ENCODE data around the gene CCKAR. TPM values are rescaled to one million over a fixed set of nuclear protein-coding genes. Genes with fewer than 3 reads are reported as not detected.

Gene CCKAR
- total and polyA plus RNA-seq, 2 of the 8 experiments (the other 6 are each of a cell fraction or from before 2014, with no cell fraction given) = not detected

- Histone ChIP-seq H3K56ac (replicated peaks; ENCODE audit: insufficient read length, low read depth, low read length) (no peak overlapping the region), H3K27ac (ENCODE audit: low read depth, low read length) (no peak overlapping the region), H2BK12ac (ENCODE audit: low read depth, low read length) (no peak overlapping the region), H3K27me3 (replicated peaks in 1 of 4; ENCODE audit: control insufficient read depth in 3 of 4, extremely low read depth in 1 of 4, insufficient read depth in 3 of 4, low read length in 3 of 4) (no peaks in the 10 kb centered on the region), H3K4me1 (replicated peaks in 1 of 4; ENCODE audit: control insufficient read depth in 3 of 4, insufficient read depth in 4 of 4, low read length in 3 of 4) (no peaks in the 10 kb centered on the region), H3K79me1 (ENCODE audit: low read depth, low read length) (no peaks in the 10 kb centered on the region), H2BK15ac (ENCODE audit: low read length) (no peak overlapping the region), H2BK120ac (replicated peaks; ENCODE audit: low read depth, low read length) (no peak overlapping the region), H2AFZ (ENCODE audit: low read length) (no peak overlapping the region), H4K5ac (ENCODE audit: insufficient read length, low read depth, low read length) (no peak overlapping the region), H3K4ac (replicated peaks; ENCODE audit: insufficient read length, low read depth, low read length) (peak overlapping the region; percentile 70), H3K9me3 (ENCODE audit: insufficient read depth in 2 of 2, low read depth in 1 of 2, low read length in 1 of 2) (no peaks in the 10 kb centered on the region; a peak in 1 of 4 replicates), H3K4me2 (ENCODE audit: insufficient read depth in 1 of 2, low read depth in 2 of 2, low read length in 2 of 2) (no peak overlapping the region), H3K9ac (replicated peaks in 1 of 4; ENCODE audit: extremely low read depth in 1 of 4, low read depth in 3 of 4, low read length in 3 of 4) (no peak overlapping the region), H3K23me2 (ENCODE audit: low read depth, low read length) (no peaks in the 10 kb centered on the region), H2BK5ac (ENCODE audit: low read depth, low read length) (no peak overlapping the region), H3K36me3 (ENCODE audit: control insufficient read depth in 2 of 4, insufficient read depth in 4 of 4, low read length in 3 of 4) (no peaks in the 10 kb centered on the region), H2BK20ac (ENCODE audit: low read length) (no peak overlapping the region), H4K91ac (replicated peaks; ENCODE audit: insufficient read length, low read length) (no peak overlapping the region), H4K20me1 (replicated peaks in 1 of 2; ENCODE audit: control insufficient read depth in 1 of 2, insufficient read depth in 2 of 2, low read length in 2 of 2) (no peaks in the 10 kb centered on the region), H3K79me2 (ENCODE audit: control insufficient read depth in 1 of 2, insufficient read depth in 2 of 2, low read length in 2 of 2) (no peaks in the 10 kb centered on the region), H4K8ac (ENCODE audit: extremely low read depth, insufficient read depth, low read length) (no peak overlapping the region), H3K18ac (ENCODE audit: extremely low read depth, low read length) (no peak overlapping the region), H3K23ac (ENCODE audit: insufficient read length) (no peak overlapping the region), H3K14ac (ENCODE audit: insufficient read length) (no peak overlapping the region), H2AK5ac (ENCODE audit: low read depth, low read length) (no peak overlapping the region), H3K4me3 (ENCODE audit: extremely low read depth in 1 of 4, insufficient read depth in 2 of 4, low read depth in 3 of 4, low read length in 4 of 4) (no peak overlapping the region)
- CTCF ChIA-PET (ENCODE audit: partially characterized antibody) = no interaction called here
- FAIRE-seq (no peak), DNase-seq (ENCODE audit: low read depth in 1 of 2, low spot score in 2 of 2) (no peak)
- POLR2A ChIA-PET (ENCODE audit: partially characterized antibody) = no interaction called here
- 59% methylated on average over 4 of the region's 4 CpGs; no CpG with 5 or more reads in 1 of the 2 experiments for WGBS, 2 experiments (ENCODE audit: extremely low coverage in 1 of 2, insufficient coverage in 1 of 2, insufficient read length in 1 of 2, insufficient replicate concordance in 2 of 2, low coverage in 1 of 2, low lambda C conversion rate in 2 of 2, missing lambda C conversion rate in 1 of 2)
- TF ChIP-seq TAF1 (IDR thresholded peaks at IDR 0.05; ENCODE audit: low read depth, low read length) = no peak
- no peak for TF ChIP-seq PHF8 (conservative IDR thresholded peaks at IDR 0.05; ENCODE audit: low read depth, low read length)
- no peak for TF ChIP-seq ASH2L (IDR thresholded peaks at IDR 0.05; ENCODE audit: low read length)
- no peak for TF ChIP-seq ZNF274 (IDR thresholded peaks at IDR 0.05; ENCODE audit: borderline replicate concordance, extremely low read depth, low read length)
- TF ChIP-seq USF2 (IDR thresholded peaks at IDR 0.05; ENCODE audit: low read length) = no peak
- TF ChIP-seq ATF2 (IDR thresholded peaks at IDR 0.05; ENCODE audit: low read length) = no peak
- TF ChIP-seq BACH1 (IDR thresholded peaks at IDR 0.05; ENCODE audit: low read length) = no peak
- TF ChIP-seq RFX5 (IDR thresholded peaks at IDR 0.05; ENCODE audit: borderline replicate concordance, low read depth, low read length) = no peak
- no peak for TF ChIP-seq GTF2F1 (IDR thresholded peaks at IDR 0.05; ENCODE audit: borderline replicate concordance, low read depth, low read length)
- TF ChIP-seq BCL11A (IDR thresholded peaks at IDR 0.05; ENCODE audit: low read depth in 2 of 2, low read length in 2 of 2) = no peak
- no peak for TF ChIP-seq KDM5A (IDR thresholded peaks at IDR 0.05; ENCODE audit: low read length)
- TF ChIP-seq POLR2AphosphoS5 (IDR thresholded peaks at IDR 0.05; ENCODE audit: low read depth, low read length) = no peak
- no peak for TF ChIP-seq NRF1 (IDR thresholded peaks at IDR 0.05; ENCODE audit: low read depth, low read length)
Observed at GRCh38 chr4:26468977-26469376, 21.3 kb downstream of the CCKAR start.
